Measurements from ENCODE around the gene PITHD1.
"Not testable (repeated sequence)": the region's sequence is repeated elsewhere in the genome, so short reads cannot be mapped to it uniquely, and the experiment has no call there.

PITHD1 gene

GRCh38 chr1:23774174-23774880 lies 3.9 kb upstream of the PITHD1 start:
- DNase-seq, result no peak

GRCh38 chr1:23776217-23776616 lies 2.0 kb upstream of the PITHD1 start:
- DNase-seq, result no peak

DNA sequence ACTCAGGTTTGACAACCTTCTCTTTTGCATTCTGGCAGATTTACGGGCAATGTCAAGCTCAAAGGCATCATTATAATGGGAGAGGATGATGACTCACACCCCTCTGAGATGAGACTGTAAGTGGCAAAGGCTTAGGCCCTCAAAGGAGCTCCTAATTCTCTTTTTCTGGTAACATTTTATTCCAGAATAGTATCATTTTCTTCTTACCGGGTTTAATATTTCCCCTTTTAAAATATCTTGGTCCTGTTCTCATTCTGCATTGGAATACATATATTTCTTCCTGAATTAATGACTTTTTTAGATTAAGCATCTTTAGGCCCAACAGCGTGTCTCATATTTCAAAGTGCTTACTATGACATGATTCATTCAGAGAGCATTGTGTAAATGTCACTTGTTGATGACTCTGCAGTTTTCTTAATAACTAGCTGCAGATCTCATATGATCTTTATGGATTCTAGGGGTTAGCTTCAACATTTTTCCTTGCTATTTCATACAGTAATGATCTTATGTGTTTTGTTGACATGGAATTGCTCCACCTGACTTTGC lies 1.7 kb downstream of the PITHD1 start:
- DNase-seq, result no peak

DNA sequence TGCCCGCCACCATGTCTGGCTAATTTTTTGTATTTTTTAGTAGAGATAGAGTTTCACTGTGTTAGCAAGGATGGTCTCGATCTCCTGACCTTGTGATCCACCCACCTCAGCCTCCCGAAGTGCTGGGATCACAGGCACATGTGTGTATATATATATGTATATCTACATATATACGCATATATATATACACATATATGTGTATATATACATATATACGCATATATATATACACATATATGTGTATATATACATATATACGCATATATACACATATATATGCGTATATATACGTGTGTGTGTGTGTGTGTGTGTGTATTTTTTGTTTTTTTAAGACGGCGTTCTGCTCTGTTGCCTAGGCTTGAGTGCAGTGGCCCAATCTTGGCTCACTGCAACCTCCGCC lies 4.9 kb downstream of the PITHD1 start:
- not testable (repeated sequence) for DNase-seq

DNA sequence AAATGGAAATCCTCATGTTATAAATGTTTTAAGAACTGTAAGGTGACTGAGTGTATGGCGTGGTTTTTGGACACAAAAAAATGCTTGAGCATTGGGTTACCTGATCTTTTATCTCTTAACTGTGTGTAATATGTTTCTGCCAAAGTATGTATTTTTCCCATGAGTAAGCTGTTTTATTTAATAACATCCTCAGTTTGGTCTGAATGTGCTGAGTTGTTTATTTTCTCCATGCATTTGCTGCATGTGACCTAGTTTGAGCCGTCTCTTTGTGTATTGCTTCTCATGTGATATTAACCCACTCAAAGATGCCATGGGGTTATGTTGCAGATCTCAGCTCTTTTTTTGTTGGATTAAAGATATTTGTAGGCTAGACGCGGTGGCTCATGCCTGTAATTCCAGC lies 6.6 kb downstream of the PITHD1 start:
- no peak for DNase-seq

GRCh38 chr1:23787701-23788100 lies 9.5 kb downstream of the PITHD1 start:
- no peak for DNase-seq

DNA sequence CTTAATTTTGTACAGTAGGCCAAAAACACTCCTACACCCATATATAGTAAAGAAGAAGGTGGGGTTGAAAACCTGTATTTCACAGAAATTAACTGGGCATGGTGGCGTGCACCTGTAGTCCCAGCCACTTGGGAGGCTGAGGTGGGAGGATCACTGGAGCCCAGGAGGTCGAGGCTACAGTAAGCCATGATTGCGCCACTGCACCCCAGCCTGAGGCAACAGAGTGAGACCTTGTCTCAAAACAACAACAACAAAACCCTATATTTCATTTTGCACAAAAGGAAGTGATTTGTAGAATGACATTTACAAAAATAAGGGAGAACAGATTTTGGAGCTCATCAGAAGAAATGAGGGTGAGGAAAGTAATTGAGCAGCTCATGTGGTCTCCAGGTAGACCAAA lies 10.5 kb downstream of the PITHD1 start:
- DNase-seq, result no peak

- DNase-seq, result peak; percentile 82
These were observed 12.7 kb downstream of the PITHD1 start, which contains the start of gene LYPLA2 for GRCh38 chr1:23790696-23791515. LYPLA2 (plus strand) TSS chr1:23791145; CDS start chr1:23792683, 1,538 bp downstream.

DNA sequence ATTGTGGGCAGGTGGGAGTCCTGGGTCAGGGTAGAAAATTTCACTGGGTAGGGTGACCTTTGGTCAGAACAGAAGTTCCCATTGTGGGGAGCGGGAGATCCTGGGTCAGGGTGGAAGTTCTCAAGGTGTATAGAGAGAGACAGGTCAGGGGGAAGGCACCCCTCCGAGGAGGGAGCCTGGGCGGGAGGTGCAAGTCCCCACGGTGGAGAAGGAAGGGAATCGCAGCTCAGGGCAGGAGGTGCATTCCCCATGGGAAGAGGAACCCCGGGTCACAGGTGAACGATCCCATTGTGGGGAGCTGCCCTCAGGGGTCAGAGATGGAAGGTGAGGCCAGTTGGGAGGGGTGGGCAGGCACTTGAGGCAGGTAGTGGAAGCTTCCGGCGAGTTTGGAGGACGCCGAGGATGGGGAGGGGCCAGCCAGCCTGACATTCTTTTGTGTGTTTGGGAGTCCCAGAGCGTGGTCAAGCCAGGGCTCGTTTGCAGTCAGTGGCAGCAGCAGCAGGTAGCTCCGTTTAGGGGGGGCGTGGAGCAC lies 13.4 kb downstream of the PITHD1 start:
- DNase-seq, result no peak

GRCh38 chr1:23792151-23792945 lies 14.1 kb downstream of the PITHD1 start:
- no peak for DNase-seq

DNA sequence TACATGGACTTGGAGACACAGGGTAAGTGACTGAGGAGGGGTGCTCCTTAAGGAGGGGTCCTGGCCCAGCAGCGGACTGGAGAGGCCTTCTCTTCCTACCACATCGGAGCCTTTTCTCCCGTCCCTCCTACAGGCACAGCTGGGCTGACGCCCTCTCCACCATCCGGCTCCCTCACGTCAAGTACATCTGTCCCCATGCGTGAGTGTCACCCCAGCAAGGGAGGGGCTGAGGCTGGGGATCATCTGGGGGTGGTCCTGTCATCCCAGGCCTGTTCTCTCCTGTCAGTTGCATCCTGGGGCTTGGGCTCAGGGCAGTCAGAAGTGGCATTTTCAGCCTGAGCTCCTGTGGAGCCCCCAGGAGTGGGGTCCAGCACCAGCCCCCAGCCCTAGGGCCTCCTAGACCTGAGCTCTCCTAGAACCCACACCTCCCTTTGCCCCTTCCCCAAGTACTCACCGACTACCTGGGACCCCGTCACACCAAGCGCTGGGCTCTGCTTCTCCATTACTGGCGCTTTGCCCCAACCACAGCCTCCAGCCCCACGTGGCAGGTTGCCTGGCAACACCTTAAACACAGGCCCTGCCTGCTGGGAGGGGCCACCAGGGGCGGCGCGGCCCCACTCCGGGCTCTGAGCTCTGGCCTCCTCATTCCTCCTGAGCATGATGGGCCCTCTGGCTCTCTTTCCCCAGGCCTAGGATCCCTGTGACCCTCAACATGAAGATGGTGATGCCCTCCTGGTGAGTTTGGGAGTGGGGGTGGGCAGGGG lies 15.0 kb downstream of the PITHD1 start:
- peak; percentile 46 for DNase-seq

DNA sequence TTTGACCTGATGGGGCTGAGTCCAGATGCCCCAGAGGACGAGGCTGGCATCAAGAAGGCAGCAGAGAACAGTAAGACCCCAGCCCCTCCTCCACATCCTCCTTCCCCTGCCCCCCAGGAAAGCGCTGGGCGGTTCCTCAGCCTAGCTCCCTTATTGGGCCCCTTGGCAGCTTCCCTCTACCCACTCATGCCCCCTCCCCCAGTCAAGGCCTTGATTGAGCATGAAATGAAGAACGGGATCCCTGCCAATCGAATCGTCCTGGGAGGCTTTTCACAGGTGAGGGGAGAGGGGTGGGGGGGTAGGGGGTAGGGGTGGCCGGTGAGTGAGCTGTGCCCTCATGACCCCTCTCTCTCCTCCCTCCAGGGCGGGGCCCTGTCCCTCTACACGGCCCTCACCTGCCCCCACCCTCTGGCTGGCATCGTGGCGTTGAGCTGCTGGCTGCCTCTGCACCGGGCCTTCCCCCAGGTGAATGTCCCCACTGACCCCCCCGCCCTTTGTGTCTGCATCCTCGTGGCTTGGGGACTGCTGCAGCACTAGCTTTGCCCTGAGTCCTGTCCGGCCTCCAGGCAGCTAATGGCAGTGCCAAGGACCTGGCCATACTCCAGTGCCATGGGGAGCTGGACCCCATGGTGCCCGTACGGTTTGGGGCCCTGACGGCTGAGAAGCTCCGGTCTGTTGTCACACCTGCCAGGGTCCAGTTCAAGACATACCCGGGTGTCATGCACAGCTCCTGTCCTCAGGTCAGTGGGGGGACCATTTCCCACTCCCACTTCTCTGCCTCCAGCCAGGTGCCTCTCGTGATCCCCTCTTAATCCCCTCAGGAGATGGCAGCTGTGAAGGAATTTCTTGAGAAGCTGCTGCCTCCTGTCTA lies 15.9 kb downstream of the PITHD1 start:
- no peak for DNase-seq

GRCh38 chr1:23794732-23795182 lies 16.5 kb downstream of the PITHD1 start:
- DNase-seq, result not testable (repeated sequence)

- DNase-seq, result no peak
These were observed 17.7 kb downstream of the PITHD1 start for GRCh38 chr1:23795676-23796465.

GRCh38 chr1:23796466-23797271 lies 18.5 kb downstream of the PITHD1 start:
- no peak for DNase-seq

DNA sequence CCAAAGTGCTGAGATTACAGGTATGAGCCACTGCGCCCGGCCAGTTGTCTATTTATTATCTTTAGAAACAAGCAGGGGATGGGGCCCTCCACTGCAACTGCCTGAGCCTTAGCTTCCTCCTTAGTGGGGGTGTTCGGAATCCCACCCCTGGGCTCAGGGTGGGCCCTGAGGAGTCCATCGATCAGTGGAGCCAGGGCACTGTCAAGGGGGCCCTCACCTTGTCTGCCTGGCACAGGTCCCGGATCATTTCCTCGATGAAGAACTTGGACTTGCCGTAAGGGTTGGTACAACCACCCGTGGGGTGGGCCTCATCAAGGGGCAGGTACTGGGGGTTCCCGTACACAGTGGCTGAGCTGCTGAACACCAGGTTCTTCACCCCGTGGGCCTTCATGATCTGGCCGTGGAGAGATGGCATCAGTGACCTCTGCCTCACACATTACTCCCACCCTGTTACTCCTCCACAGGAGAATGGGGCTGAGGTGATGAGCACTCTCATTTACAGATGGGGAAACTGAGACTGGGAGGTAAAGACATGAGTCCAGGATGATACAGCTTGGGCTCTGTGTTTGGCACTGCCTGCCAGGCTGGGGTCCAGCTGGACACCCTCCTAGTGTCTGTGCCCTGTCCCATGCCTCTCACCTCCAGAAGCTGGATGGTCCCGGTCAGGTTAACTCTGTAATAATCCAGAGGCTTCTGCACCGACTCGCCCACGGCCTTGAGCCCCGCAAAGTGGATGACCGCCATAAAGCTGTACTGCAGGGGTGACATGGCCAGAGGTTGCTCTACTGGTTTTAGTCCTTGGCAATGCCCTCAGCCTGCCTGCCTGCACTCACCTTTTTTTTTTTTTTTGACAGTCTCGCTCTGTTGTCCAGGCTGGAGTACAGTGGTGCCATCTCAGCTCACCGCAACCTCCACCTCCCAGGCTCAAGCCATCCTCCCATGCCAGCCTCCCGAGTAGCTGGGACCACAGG lies 19.5 kb downstream of the PITHD1 start:
- DNase-seq, result no peak

DNA sequence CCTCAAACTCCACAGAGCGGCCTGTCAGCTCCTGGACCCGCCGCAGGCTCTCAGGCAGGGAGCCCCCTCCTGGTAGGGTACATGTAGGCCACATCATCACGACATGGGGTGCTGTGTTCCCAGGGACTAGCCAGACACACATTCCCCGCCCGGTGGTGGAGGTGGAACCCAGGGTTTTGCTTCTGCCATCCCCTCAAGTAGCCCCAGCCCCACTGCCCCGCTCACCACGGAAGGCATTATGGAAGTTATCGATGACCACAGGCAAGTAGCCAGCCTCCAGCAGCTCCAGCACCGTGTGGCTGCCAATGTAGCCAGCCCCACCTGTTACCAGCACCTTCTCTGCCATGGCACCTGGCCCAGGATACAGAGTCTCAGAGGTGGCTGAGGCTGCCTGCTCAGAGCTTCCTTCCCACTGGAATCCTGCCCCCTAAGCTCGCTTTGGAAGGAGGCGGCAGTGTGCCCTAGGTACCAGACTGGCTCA lies 20.5 kb downstream of the PITHD1 start:
- no peak for DNase-seq

- no peak for DNase-seq
These were observed 21.0 kb downstream of the PITHD1 start for GRCh38 chr1:23799255-23799569.

All from activated CD4-positive, alpha-beta T cell treated with anti-CD3 and anti-CD28 coated beads, Interleukin-2, amount 50 U/mL, for 1 hour (primary cell).